Measurements from ENCODE around the gene SPAG17.

SPAG17 gene

DNA sequence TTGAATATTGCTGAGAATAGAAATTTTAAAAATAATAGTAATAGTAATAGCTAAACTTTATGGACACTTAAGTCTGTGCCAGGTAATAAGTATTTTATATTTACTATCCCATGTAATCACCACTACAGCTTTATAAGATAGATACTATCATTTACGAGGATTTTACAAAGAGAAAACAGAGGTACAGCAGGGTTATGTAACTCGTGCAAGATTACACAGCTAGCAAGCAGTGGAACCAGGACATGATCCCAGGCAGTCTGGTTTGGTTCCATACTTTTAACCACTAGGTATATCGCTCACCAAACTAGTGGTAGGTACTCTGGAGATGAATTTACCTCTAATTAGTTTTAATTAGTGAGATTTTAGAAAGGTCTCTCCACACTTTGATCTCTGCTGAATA, 42.5 kb downstream of the SPAG17 start:
- TF ChIP-seq, protein P1, sequence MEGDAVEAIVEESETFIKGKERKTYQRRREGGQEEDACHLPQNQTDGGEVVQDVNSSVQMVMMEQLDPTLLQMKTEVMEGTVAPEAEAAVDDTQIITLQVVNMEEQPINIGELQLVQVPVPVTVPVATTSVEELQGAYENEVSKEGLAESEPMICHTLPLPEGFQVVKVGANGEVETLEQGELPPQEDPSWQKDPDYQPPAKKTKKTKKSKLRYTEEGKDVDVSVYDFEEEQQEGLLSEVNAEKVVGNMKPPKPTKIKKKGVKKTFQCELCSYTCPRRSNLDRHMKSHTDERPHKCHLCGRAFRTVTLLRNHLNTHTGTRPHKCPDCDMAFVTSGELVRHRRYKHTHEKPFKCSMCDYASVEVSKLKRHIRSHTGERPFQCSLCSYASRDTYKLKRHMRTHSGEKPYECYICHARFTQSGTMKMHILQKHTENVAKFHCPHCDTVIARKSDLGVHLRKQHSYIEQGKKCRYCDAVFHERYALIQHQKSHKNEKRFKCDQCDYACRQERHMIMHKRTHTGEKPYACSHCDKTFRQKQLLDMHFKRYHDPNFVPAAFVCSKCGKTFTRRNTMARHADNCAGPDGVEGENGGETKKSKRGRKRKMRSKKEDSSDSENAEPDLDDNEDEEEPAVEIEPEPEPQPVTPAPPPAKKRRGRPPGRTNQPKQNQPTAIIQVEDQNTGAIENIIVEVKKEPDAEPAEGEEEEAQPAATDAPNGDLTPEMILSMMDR (IDR thresholded peaks at IDR 0.05; ENCODE audit: control extremely low read depth, extremely low read depth, low read depth, missing control alignments), result no peak
- ChIA-PET POLR2A (no interaction called here), CTCF (interaction anchor here (1.2 to 1.5 kb wide), 4 partner anchors 12 to 869 kb away, joined by 3 read pairs; no protein-coding TSS in a partner anchor)
- DNase-seq (ENCODE audit: extremely low spot score), result no peak

DNA sequence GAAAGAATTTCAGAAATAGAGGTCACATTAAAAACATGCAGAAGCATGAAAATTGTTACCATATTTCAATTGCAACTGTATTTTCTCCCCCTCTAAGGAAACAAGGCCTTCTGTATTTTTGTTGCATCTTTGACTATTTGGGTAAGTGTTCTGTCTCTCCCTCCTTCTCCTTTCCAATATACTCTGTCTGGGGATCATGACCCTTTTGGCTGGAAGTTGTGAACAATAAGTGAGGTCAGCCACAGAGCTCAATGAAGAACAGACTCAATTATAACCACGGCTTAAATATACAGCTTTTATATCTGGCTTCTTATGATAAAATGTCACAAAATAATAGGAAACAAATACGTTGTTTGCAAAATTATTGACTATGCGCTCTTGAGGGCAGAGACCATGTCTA, 47.1 kb downstream of the SPAG17 start:
- TF ChIP-seq, protein P1 (IDR thresholded peaks at IDR 0.05; ENCODE audit: control extremely low read depth, extremely low read depth, low read depth, missing control alignments), result no peak
- POLR2A ChIA-PET, result no interaction called here

DNA sequence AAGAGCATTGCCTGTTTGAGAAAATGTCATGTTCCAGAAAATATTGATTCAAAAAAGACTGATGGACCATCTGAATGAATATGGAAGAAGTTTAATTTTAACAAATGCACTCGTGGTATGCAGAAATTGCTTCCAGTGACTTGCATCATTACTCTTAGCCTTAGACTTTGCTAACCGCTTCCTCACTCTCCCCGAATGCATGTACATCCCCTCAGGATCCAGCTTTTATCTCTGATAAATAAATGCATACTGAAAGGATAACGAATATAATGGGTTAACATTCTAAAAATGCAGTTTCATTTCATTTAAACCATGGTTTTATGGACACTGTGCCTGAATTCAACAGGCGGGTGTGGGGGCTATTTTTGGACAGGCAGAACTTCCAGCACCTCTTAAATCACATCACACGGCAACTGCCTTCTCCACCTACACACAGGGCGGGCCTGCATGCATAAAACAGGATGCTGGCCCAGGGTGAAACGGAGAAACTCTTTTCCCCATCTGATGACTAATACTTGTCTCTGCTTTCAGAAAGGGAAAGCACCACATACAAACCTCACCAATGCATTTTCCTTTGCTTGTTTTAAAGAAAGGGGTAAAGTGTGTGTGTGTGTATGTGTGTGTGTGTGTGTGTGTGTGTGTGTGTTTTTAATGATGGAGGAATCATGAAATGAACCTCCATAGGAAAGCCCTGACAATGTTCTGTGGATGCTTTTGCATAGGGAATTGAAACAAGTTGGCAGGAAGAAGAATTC, 48.7 kb downstream of the SPAG17 start:
- ChIA-PET CTCF (interaction anchor here (0.7 kb wide), 1 partner anchor 18 kb away, joined by 3 read pairs; no protein-coding TSS in a partner anchor), POLR2A (no interaction called here)
- peak; percentile 62 for DNase-seq (ENCODE audit: extremely low spot score)
- TF ChIP-seq, protein P1 (IDR thresholded peaks at IDR 0.05; ENCODE audit: control extremely low read depth, extremely low read depth, low read depth, missing control alignments), result no peak

More for the DNA sequence above, 47.1 kb downstream of the SPAG17 start:
- CTCF ChIA-PET, result no interaction called here
- DNase-seq (ENCODE audit: extremely low spot score), result no peak

DNA sequence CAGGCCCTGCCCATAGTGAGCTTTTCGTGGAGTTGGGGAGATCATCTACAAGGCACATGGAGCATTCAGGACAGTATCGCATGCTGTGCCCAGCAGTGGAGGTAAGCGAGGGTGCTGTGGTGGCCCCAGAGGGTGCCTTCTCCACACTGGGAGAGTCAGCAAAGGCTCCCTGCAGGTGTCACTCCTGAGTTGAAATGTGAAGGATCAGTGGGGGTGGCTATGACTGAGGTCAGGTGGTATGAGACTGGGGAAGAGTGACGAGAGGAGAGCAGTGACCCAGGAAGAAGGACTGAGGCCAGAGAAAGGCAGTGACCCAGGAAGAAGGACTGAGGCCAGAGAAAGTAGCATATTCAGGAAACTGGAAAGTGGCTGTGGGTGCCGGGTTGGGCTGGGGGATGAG, 53.0 kb downstream of the SPAG17 start:
- no peak for DNase-seq (ENCODE audit: extremely low spot score)
- CTCF ChIA-PET, result interaction anchor here (1.2 to 1.9 kb wide), 3 partner anchors 10 to 27 kb away, joined by 3 to 7 read pairs (median 3); no protein-coding TSS in a partner anchor
- TF ChIP-seq, protein P1 (IDR thresholded peaks at IDR 0.05; ENCODE audit: control extremely low read depth, extremely low read depth, low read depth, missing control alignments), result no peak
- POLR2A ChIA-PET, result no interaction called here

DNA sequence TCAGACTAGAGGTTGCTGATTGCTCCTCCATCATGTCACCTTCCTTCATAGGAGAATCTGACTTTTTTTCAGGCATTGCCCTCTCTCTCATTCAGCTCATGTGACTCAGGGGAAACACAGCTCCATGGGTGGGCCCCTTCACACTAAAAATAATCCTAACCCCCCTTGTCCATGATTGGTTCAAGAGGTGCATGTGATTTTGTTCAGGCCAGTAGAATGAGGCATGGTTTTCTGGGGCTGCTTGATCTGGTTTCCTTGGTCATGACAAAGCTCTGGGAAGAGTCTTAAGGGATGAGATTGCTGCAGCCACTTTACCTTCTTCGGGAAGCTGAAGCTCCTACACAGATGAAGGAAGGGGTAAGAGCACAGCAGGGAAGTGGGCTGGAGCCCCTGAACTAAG, 56.3 kb downstream of the SPAG17 start:
- TF ChIP-seq, protein P1 (IDR thresholded peaks at IDR 0.05; ENCODE audit: control extremely low read depth, extremely low read depth, low read depth, missing control alignments), result no peak
- ChIA-PET POLR2A (no interaction called here), CTCF (interaction anchor here (1.2 kb wide), 1 partner anchor 13 kb away, joined by 4 read pairs; no protein-coding TSS in a partner anchor)
- no peak for DNase-seq (ENCODE audit: extremely low spot score)

DNA sequence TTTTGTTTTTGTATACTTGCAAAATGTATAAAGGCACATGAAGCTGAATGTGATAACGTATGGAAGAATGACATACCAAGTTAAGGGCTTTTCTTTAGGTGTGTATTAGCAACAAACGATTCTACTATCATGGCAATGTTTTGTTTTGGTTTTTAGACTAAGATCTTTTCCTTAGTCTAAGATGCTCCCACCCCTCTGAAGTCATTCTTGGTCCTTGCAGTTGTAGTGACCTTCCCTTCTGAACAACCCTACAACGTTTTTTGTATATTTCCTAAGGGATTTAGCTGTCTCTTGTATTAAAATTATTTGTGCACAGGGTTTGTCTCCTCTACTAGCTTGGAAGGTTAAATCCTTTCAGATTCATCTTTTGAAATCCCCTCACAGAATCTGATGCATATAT, 61.0 kb downstream of the SPAG17 start:
- DNase-seq (ENCODE audit: extremely low spot score), result no peak
- ChIA-PET POLR2A (no interaction called here), CTCF (interaction anchor here (1.2 kb wide), 1 partner anchor 31 kb away, joined by 3 read pairs; no protein-coding TSS in a partner anchor)
- TF ChIP-seq, protein P1 (IDR thresholded peaks at IDR 0.05; ENCODE audit: control extremely low read depth, extremely low read depth, low read depth, missing control alignments), result no peak
